ENCODE data around the gene AKNAD1. TPM values are rescaled to one million over a fixed set of nuclear protein-coding genes. Genes with fewer than 3 reads are reported as not detected.

Gene AKNAD1
- total RNA-seq = not detected in 2 replicates

DNA sequence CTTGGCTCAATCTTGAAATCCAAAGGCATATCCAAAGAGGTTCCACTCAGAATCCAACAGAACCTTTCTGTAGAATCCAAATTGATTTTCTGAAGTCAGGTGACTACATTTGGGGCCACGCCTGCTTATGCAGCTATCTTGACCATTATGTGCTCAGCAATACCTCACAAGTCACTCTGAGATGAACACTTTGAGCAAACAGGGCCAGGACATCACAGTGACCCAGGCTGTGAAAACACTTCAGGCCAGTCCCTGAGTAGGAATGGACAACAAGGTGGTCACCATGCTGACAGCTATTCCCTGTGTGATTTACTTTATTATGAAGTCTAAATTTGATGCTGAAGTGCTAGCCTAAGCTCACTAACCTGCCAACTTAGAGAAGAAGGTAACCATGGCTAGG, at the start of gene AKNAD1:
Gene AKNAD1, minus strand, starts transcription at position 101 of the 400 bp plus-strand sequence. CDS start 4,430 bp downstream, outside the sequence.

Other genes with a start within 250 kb of the AKNAD1 start
- 1.2 and 1.8 TPM in 2 replicates for gene HENMT1, start 196.0 kb downstream of the AKNAD1 start, total RNA-seq
- gene PRPF38B, start 164.8 kb downstream of the AKNAD1 start, total RNA-seq = 11.4 and 14.4 TPM in 2 replicates
- gene FNDC7, start 144.2 kb downstream of the AKNAD1 start, total RNA-seq = not detected in 2 replicates
- 51.2 and 51.8 TPM in 2 replicates for gene STXBP3, start 110.4 kb downstream of the AKNAD1 start, total RNA-seq
- 10.9 and 15.2 TPM in 2 replicates for gene GPSM2, start 19.9 kb upstream of the AKNAD1 start, total RNA-seq
- 22.6 and 29.2 TPM in 2 replicates for gene CLCC1, start 106.4 kb upstream of the AKNAD1 start, total RNA-seq
- 18.7 and 19.9 TPM in 2 replicates for gene WDR47, start 185.0 kb upstream of the AKNAD1 start, total RNA-seq
- 70.3 and 84.6 TPM in 2 replicates for gene TAF13, start 218.9 kb upstream of the AKNAD1 start, total RNA-seq
- gene TMEM167B, start 233.7 kb upstream of the AKNAD1 start, total RNA-seq = 17.3 and 19.6 TPM in 2 replicates

Data from endothelial cell of coronary artery (primary cell).